IMR-90 (cell line): ENCODE measurements around the gene LOXL4.

ENCODE experiments used
- CEBPB ChIP-seq: IDR thresholded peaks from 2 replicates; pipeline ENCODE4 v1.6.1; 2012; ENCODE audit warnings: low read depth, low read length, improper control_type of control experiment
- CHD1 ChIP-seq: IDR thresholded peaks from 2 replicates; pipeline ENCODE4 v1.6.1; 2012; ENCODE audit warnings: low read depth, low read length, improper control_type of control experiment
- CTCF ChIP-seq: conservative IDR thresholded peaks from 2 replicates; pipeline ENCODE4 v1.5.1; 2012; ENCODE audit warnings: mild to moderate bottlenecking, low read depth, low read length, improper control_type of control experiment
- FOS ChIP-seq: fragments of 150-350 bp; IDR thresholded peaks from 2 replicates; pipeline ENCODE4 v1.6.1; 2016; ENCODE audit warnings: low read depth, low read length
- MXI1 ChIP-seq: IDR thresholded peaks from 2 replicates; pipeline ENCODE4 v1.6.1; 2012; ENCODE audit warnings: low read depth, mild to moderate bottlenecking, low read length, moderate library complexity, borderline replicate concordance
- POLR2A ChIP-seq: IDR thresholded peaks from 2 replicates; pipeline ENCODE4 v1.6.1; 2012; ENCODE audit warnings: mild to moderate bottlenecking, low read depth, low read length
- RAD21 ChIP-seq: IDR thresholded peaks from 2 replicates; pipeline ENCODE4 v1.6.1; 2012; ENCODE audit warnings: low read length, improper control_type of control experiment
- RCOR1 ChIP-seq: IDR thresholded peaks from 2 replicates; pipeline ENCODE4 v1.6.1; 2012; ENCODE audit warnings: mild to moderate bottlenecking, low read length, improper control_type of control experiment; ENCODE audit not compliant: insufficient replicate concordance
- RFX5 ChIP-seq: IDR thresholded peaks from 2 replicates; pipeline ENCODE4 v1.8.0; 2012; ENCODE audit warnings: low read depth, mild to moderate bottlenecking, low read length, moderate library complexity
- USF2 ChIP-seq: fragments of 150-350 bp; IDR thresholded peaks from 2 replicates; pipeline ENCODE4 v1.6.1; 2017; ENCODE audit warnings: mild to moderate bottlenecking, antibody characterized with exemption, low read length, low read depth

- TF ChIP-seq CTCF, result no peak
- no peak for TF ChIP-seq RFX5
- TF ChIP-seq RCOR1, result no peak
- TF ChIP-seq POLR2A, result no peak
- TF ChIP-seq RAD21, result no peak
- TF ChIP-seq MXI1, result no peak
- TF ChIP-seq FOS, result no peak
- no peak for TF ChIP-seq CEBPB
- no peak for TF ChIP-seq CHD1
- no peak for TF ChIP-seq USF2
These were observed 59.1 kb downstream of the LOXL4 start for GRCh38 chr10:98208925-98209324.
